NCI-H345 treated with DMSO at 0.1 percent for 48 hours (cell line): ENCODE measurements around the gene SLC35G1.

Experiments
- DNase-seq: peaks from one replicate; lab custom pipeline; 2025; ENCODE audit not compliant: unreplicated experiment; lab: John Stamatoyannopoulos, UW

The SLC35G1 gene

GRCh38 chr10:93876381-93876780 lies 17.4 kb upstream of the SLC35G1 start:
- no peak for DNase-seq

GRCh38 chr10:93879273-93879672 lies 14.5 kb upstream of the SLC35G1 start:
- no peak for DNase-seq

GRCh38 chr10:93894516-93895378 lies 969 bp downstream of the SLC35G1 start:
- no peak for DNase-seq

- no peak for DNase-seq
Measured at GRCh38 chr10:93897070-93897780, 3.4 kb downstream of the SLC35G1 start.

- DNase-seq = no peak
Measured at GRCh38 chr10:93899109-93899508, 5.3 kb downstream of the SLC35G1 start.

GRCh38 chr10:93903051-93903450 lies 9.3 kb downstream of the SLC35G1 start:
- DNase-seq = no peak

DNA sequence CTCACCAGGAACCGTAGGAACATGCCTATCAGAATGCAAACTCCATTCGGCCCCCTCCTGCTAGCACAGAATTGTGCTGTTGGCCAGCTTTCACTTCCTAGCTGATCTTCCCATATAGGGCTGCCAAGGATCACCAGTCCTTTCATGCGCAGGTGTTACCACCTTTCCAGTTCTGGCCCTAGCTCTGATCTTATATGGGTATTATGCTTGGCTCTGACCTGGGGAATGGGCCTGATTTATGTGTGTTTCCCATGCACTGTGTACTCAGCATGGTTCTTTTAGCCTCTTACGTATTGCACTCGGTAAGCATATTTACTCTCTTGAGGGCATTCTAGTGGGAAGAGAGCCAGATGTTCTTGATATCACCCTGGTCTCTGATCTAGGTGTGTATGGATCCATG lies 11.1 kb downstream of the SLC35G1 start:
- no peak for DNase-seq

DNA sequence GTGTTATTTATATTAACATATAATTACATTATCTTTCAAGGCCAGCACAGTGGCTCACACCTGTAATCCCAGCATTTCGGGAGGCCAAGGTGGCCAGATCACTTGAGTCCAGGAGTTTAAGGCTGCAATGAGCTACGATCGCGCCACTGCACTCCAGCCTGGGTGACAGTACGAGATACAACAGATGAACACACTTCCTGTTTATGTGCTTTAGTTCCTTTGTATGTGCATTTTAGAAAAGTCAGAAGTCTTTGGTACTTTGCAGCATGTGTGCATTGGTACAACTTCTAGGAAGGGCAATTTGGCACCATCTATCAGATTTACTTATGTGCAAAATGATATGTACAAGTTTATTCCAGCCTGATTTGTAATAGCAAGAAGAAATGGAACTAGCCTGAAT lies 13.3 kb downstream of the SLC35G1 start:
- no peak for DNase-seq

- no peak for DNase-seq
Measured at GRCh38 chr10:93911866-93912265, 18.1 kb downstream of the SLC35G1 start.

DNA sequence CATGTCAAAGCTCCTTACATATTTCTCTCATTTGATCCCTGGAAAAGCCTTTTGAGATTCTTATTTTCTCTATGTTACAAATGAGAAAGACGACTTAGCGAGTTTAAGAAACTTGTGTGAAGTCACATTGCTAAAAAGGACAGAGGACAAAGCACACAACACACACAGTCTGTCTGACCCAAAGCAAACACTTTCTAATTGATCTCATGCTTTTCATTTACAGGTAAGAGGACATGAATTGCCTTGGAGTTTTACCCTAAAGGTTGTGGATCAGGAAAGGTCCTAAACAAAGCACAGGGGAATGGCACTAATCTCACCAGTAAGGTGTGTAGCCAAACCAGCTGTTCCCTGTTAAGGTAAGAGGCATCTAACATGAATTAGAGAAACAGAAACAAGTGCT lies 18.7 kb downstream of the SLC35G1 start:
- DNase-seq = no peak

DNA sequence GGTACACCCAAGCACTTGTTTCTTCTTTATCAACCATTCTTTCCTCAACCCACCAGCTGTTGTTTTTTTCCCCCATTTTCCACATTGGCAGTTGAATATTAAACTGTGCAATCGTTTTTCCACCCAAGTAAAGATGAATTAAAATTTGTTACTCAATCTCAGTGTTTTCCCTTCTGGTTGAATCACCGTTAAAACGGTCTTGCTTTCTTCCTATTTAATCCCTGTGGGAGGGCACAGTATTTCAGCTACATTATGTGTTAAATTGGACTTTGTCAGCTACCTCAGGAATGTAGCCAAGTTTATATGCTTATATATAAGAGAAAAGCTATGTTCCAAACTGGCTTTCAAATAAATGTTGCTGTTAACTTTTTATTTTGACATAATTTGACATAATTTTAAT lies 19.9 kb downstream of the SLC35G1 start:
- no peak for DNase-seq

GRCh38 chr10:93915598-93915997 lies 21.8 kb downstream of the SLC35G1 start:
- no peak for DNase-seq

- peak; percentile 9 for DNase-seq
Measured at GRCh38 chr10:93916257-93917063, 22.7 kb downstream of the SLC35G1 start.

GRCh38 chr10:93917064-93917391 lies 23.2 kb downstream of the SLC35G1 start:
- DNase-seq = no peak

- no peak for DNase-seq
Measured at GRCh38 chr10:93917821-93918220, 24.0 kb downstream of the SLC35G1 start.

- no peak for DNase-seq
Measured at GRCh38 chr10:93921338-93921737, 27.6 kb downstream of the SLC35G1 start.

DNA sequence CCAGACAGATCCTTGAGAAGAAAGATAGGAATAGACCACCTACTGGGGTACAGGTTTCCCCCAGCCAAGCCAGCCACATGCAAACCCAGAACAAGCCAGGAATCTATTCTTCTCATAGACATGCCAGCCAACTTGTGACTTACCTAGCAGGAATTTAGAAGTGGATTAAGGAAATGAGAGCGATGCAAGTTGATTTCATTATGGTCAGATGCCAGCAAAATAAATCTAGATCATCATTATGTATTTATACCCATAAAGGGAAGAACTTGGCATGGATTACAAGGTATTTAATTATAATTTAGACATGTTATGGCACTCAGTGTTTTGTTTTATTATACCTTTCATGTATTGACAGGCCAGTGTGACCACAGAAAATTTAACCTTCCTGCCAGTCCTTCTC lies 32.8 kb downstream of the SLC35G1 start:
- DNase-seq = no peak

DNA sequence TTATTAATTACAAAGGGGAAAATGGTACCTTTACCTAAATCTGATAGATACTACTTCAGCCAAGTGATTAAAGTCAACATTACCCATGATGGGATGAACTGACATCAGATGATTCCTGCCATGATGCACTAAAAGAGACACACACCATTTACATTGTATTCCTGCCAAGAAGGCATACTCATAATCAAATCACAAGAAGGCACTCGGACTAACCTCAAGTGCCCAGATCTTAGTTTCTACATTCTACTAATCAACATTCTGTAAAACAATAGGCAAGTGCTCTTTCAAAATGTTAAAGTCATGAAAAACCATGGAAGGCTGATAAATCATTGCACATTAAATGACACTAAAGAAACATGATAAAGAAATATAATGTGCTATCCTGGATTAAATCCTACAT lies 44.4 kb downstream of the SLC35G1 start:
- no peak for DNase-seq

DNA sequence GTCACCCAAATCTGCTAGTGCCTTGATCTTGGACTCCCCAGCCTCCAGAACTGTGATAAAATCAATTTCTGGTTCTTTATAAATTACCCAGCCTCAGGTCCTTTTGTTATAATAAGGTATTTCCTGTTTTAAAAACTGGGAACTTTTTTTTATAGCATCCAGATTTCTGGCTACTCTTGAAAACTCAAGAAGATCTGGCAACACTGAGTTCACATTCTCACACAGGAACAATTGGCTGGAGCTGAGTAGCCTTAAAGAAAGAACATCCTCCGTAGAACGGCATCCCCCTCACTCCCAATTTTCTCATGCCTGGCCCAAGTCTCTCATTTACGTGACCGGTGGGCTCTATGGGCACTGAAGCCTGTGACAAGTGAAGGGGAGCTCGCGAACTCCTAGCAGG lies 47.1 kb downstream of the SLC35G1 start:
- no peak for DNase-seq

GRCh38 chr10:93941606-93942005 lies 47.8 kb downstream of the SLC35G1 start:
- DNase-seq = no peak

GRCh38 chr10:93945819-93946218 lies 52.0 kb downstream of the SLC35G1 start:
- DNase-seq = no peak

- no peak for DNase-seq
Measured at GRCh38 chr10:93947055-93947454, 53.3 kb downstream of the SLC35G1 start.
